IMR-90 (cell line): ENCODE results near the gene AUTS2. TPM values are rescaled to one million over a fixed set of nuclear protein-coding genes. Genes with fewer than 3 reads are reported as not detected.

Source experiments
- ATAC-seq: fragments of 200-7000 bp; cut with Tn5 transposase; 2 replicates; pipeline ENCODE4 v1.9.1; 2020; ENCODE audit warnings: low read depth, mild to moderate bottlenecking, moderate library complexity
- BruUV-seq: library from RNA; stranded (reverse); fragments of 400-500 nt; replicated peaks from 2 replicates; lab custom pipeline; 2021; lab: Mats Ljungman, UMichigan
- CTCF ChIA-PET: fragments of 300-600 bp; formaldehyde crosslinking; extraction: SDS; loops from one replicate; lab custom pipeline; 2021; ENCODE audit warnings: antibody characterized with exemption; lab: Yijun Ruan, JAX
- POLR2A ChIA-PET: fragments of 300-600 bp; sonication (Branson Sonifier 250); formaldehyde crosslinking; loops from one replicate; lab custom pipeline; 2022; ENCODE audit warnings: antibody characterized with exemption; ENCODE audit not compliant: unreplicated experiment; lab: Charles Lee
- DNase-seq: peaks from one replicate; pipeline ENCODE4 v3.0.0; 2013
- H2AFZ ChIP-seq: replicated peaks from 2 replicates; pipeline ENCODE3; 2013; ENCODE audit warnings: low read length, mild to moderate bottlenecking; ENCODE audit not compliant: poor library complexity
- H2AK5ac ChIP-seq: 2 replicates; pipeline ENCODE4 v1.6.1; 2013; ENCODE audit warnings: low read depth, low read length, inconsistent platforms
- H2AK9ac ChIP-seq: replicated peaks from 2 replicates; pipeline ENCODE3; 2013; ENCODE audit warnings: mild to moderate bottlenecking, low read depth, low read length, moderate library complexity; ENCODE audit not compliant: poor library complexity
- H2BK120ac ChIP-seq: 2 replicates; pipeline ENCODE4 v1.6.1; 2013; ENCODE audit warnings: low read depth, low read length, inconsistent platforms
- H2BK15ac ChIP-seq: 3 replicates; pipeline ENCODE4 v1.6.1; 2013; ENCODE audit warnings: low read depth, low read length, inconsistent platforms
- H2BK20ac ChIP-seq: 2 replicates; pipeline ENCODE4 v1.6.1; 2013; ENCODE audit warnings: low read depth, mild to moderate bottlenecking, inconsistent platforms, low read length, moderate library complexity
- H2BK5ac ChIP-seq: 2 replicates; pipeline ENCODE4 v1.6.1; 2013; ENCODE audit warnings: mild to moderate bottlenecking, low read depth, low read length, inconsistent platforms; ENCODE audit not compliant: poor library complexity, severe bottlenecking
- H3K14ac ChIP-seq: replicated peaks from 2 replicates; pipeline ENCODE4 v1.6.1; 2013; ENCODE audit warnings: low read depth, low read length, inconsistent platforms
- H3K18ac ChIP-seq: 2 replicates; pipeline ENCODE4 v1.6.1; 2013; ENCODE audit warnings: low read depth, low read length, control low read depth
- H3K23ac ChIP-seq: 2 replicates; pipeline ENCODE4 v1.6.1; 2013; ENCODE audit warnings: low read depth, low read length, inconsistent platforms
- H3K27ac ChIP-seq: 2 replicates; pipeline ENCODE4 v1.5.1; 2013; ENCODE audit warnings: mild to moderate bottlenecking, control low read depth, low read length; ENCODE audit not compliant: insufficient read depth
- H3K27me3 ChIP-seq: 2 replicates; pipeline ENCODE4 v1.6.1; 2013; ENCODE audit warnings: low read length; ENCODE audit not compliant: control insufficient read depth, insufficient read depth
- H3K36me3 ChIP-seq: 2 replicates; pipeline ENCODE4 v1.6.1; 2013; ENCODE audit warnings: low read length, mixed read lengths; ENCODE audit not compliant: control insufficient read depth, insufficient read depth
- H3K4ac ChIP-seq: 2 replicates; pipeline ENCODE4 v1.6.1; 2013; ENCODE audit warnings: low read depth, low read length, inconsistent platforms
- H3K4me1 ChIP-seq: 2 replicates; pipeline ENCODE4 v1.6.1; 2013; ENCODE audit warnings: low read length, mixed read lengths; ENCODE audit not compliant: control insufficient read depth, insufficient read depth
- H3K4me2 ChIP-seq: 2 replicates; pipeline ENCODE4 v1.6.1; 2013; ENCODE audit warnings: low read depth, mild to moderate bottlenecking, control low read depth, low read length, moderate library complexity
- H3K4me3 ChIP-seq: 2 replicates; pipeline ENCODE4 v1.5.1; 2013; ENCODE audit warnings: low read depth, mild to moderate bottlenecking, control low read depth, low read length, moderate library complexity; ENCODE audit not compliant: insufficient read depth
- H3K56ac ChIP-seq: 2 replicates; pipeline ENCODE4 v1.6.1; 2013; ENCODE audit warnings: low read length, inconsistent platforms; ENCODE audit not compliant: insufficient read depth; ENCODE audit errors: extremely low read depth
- H3K79me1 ChIP-seq, 2 experiments: 2 replicates each; pipeline ENCODE4 v1.6.1; 2013; ENCODE audit warnings: low read length in 2 of 2, inconsistent platforms in 1 of 2, low read depth in 1 of 2
- H3K9ac ChIP-seq: 2 replicates; pipeline ENCODE4 v1.6.1; 2013; ENCODE audit warnings: low read depth, low read length, control low read depth
- H3K9me1 ChIP-seq: 2 replicates; pipeline ENCODE4 v1.6.1; 2013; ENCODE audit warnings: low read length, inconsistent platforms; ENCODE audit not compliant: insufficient read depth
- H3K9me3 ChIP-seq: 2 replicates; pipeline ENCODE4 v1.6.1; 2013; ENCODE audit warnings: low read length; ENCODE audit not compliant: control insufficient read depth, insufficient read depth
- H4K20me1 ChIP-seq: 2 replicates; pipeline ENCODE4 v1.6.1; 2013; ENCODE audit warnings: low read length, inconsistent platforms; ENCODE audit not compliant: insufficient read depth
- H4K5ac ChIP-seq: 2 replicates; pipeline ENCODE4 v1.6.1; 2013; ENCODE audit warnings: mild to moderate bottlenecking, low read depth, low read length, control low read depth
- H4K8ac ChIP-seq, 2 experiments: 2 replicates each; pipeline ENCODE4 v1.6.1; 2013; ENCODE audit warnings: low read depth in 2 of 2, low read length in 2 of 2, control low read depth in 1 of 2, inconsistent platforms in 1 of 2
- H4K91ac ChIP-seq: 2 replicates; pipeline ENCODE4 v1.6.1; 2013; ENCODE audit warnings: low read depth, low read length, inconsistent platforms; ENCODE audit not compliant: insufficient read depth
- CEBPB ChIP-seq: IDR thresholded peaks from 2 replicates; pipeline ENCODE4 v1.6.1; 2012; ENCODE audit warnings: low read depth, low read length, improper control_type of control experiment
- CHD1 ChIP-seq: IDR thresholded peaks from 2 replicates; pipeline ENCODE4 v1.6.1; 2012; ENCODE audit warnings: low read depth, low read length, improper control_type of control experiment
- CTCF ChIP-seq: conservative IDR thresholded peaks from 2 replicates; pipeline ENCODE4 v1.5.1; 2012; ENCODE audit warnings: mild to moderate bottlenecking, low read depth, low read length, improper control_type of control experiment
- ELK1 ChIP-seq: fragments of 150-350 bp; IDR thresholded peaks from 2 replicates; pipeline ENCODE4 v1.6.1; 2016; ENCODE audit warnings: low read depth, mild to moderate bottlenecking, low read length, moderate library complexity, borderline replicate concordance
- FOS ChIP-seq: fragments of 150-350 bp; IDR thresholded peaks from 2 replicates; pipeline ENCODE4 v1.6.1; 2016; ENCODE audit warnings: low read depth, low read length
- MAFK ChIP-seq: IDR thresholded peaks from 2 replicates; pipeline ENCODE4 v1.6.1; 2012; ENCODE audit warnings: low read depth, low read length, improper control_type of control experiment
- MAZ ChIP-seq: IDR thresholded peaks from 2 replicates; pipeline ENCODE4 v1.6.1; 2012; ENCODE audit warnings: low read depth, mild to moderate bottlenecking, low read length, improper control_type of control experiment, moderate library complexity, borderline replicate concordance
- NFE2L2 ChIP-seq: fragments of 150-350 bp; IDR thresholded peaks from 2 replicates; pipeline ENCODE4 v1.6.1; 2016; ENCODE audit warnings: low read depth, mild to moderate bottlenecking, low read length
- RAD21 ChIP-seq: IDR thresholded peaks from 2 replicates; pipeline ENCODE4 v1.6.1; 2012; ENCODE audit warnings: low read length, improper control_type of control experiment
- RCOR1 ChIP-seq: IDR thresholded peaks from 2 replicates; pipeline ENCODE4 v1.6.1; 2012; ENCODE audit warnings: mild to moderate bottlenecking, low read length, improper control_type of control experiment; ENCODE audit not compliant: insufficient replicate concordance
- RFX5 ChIP-seq: IDR thresholded peaks from 2 replicates; pipeline ENCODE4 v1.8.0; 2012; ENCODE audit warnings: low read depth, mild to moderate bottlenecking, low read length, moderate library complexity
- SMC3 ChIP-seq: fragments of 150-350 bp; IDR thresholded peaks from 2 replicates; pipeline ENCODE4 v1.6.1; 2016; ENCODE audit warnings: low read depth, mild to moderate bottlenecking, antibody characterized with exemption, low read length, moderate library complexity
- USF2 ChIP-seq: fragments of 150-350 bp; IDR thresholded peaks from 2 replicates; pipeline ENCODE4 v1.6.1; 2017; ENCODE audit warnings: mild to moderate bottlenecking, antibody characterized with exemption, low read length, low read depth
- WGBS, 2 experiments: methylation state at CpG; one replicate each; pipeline versions ENCODE4 v1.1.5 to v1.1.7; 2013; ENCODE audit warnings: missing lambda C conversion rate in 2 of 2; ENCODE audit not compliant: insufficient read length in 1 of 2; ENCODE audit errors: extremely low coverage in 2 of 2; 5-methylcytosine and 5-hydroxymethylcytosine counted together
- dilution Hi-C: fragments of 300-500 bp; cut with HindIII; formaldehyde crosslinking; loops from one replicate; pipeline ENCODE4 v1.14.3; 2018; ENCODE audit warnings: low sequenced_read_pairs; ENCODE audit not compliant: unreplicated experiment
- in situ Hi-C: fragments of 300-500 bp; cut with MboI; formaldehyde crosslinking; loops from 3 replicates; pipeline ENCODE4 v1.14.3; 2019; ENCODE audit warnings: low sequenced_read_pairs, inconsistent platforms, mixed read lengths
- intact Hi-C: fragments of 100-400 bp; cut with micrococcal nuclease; formaldehyde crosslinking; loops from 2 replicates; pipeline ENCODE4 v1.10.0; 2022
- polyA plus RNA-seq, 3 experiments: library from polyadenylated mRNA; depleted of rRNA; stranded (reverse); fragments of >200 nt; gene quantifications; 2 replicates each; pipeline ENCODE4 v1.2.3, GENCODE V29; 2012; ENCODE audit warnings: low replicate concordance in 1 of 3
- total RNA-seq: library from RNA; depleted of rRNA; stranded (reverse); fragments of >200 nt; gene quantifications from 2 replicates; pipeline ENCODE4 v1.2.3, GENCODE V29; 2012

The AUTS2 gene
- total and polyA plus RNA-seq, 2 of the 4 experiments (the other 2 are of a cell fraction), result 0.90 to 3.0 TPM

GRCh38 chr7:70696201-70696754 lies 1098.0 kb downstream of the AUTS2 start:
- ChIA-PET POLR2A (no interaction called here), CTCF (interaction anchor here (1.5 kb wide), 1 partner anchor 14 kb away, joined by 5 read pairs; no protein-coding TSS in a partner anchor)
- H4K20me1 ChIP-seq, result no peaks in the 10 kb centered on the region
- dilution Hi-C loops, result no loop called here
- H3K4me2 ChIP-seq, result peak overlapping the region; percentile 97
- TF ChIP-seq RAD21, result no peak
- TF ChIP-seq FOS, result no peak
- TF ChIP-seq MAZ, result no peak
- no peak for TF ChIP-seq NFE2L2
- TF ChIP-seq USF2, result no peak
- no peak for TF ChIP-seq CHD1
- no peak for TF ChIP-seq ELK1
- TF ChIP-seq SMC3, result no peak
- no peak for TF ChIP-seq CTCF
- TF ChIP-seq RCOR1, result no peak
- TF ChIP-seq CEBPB, result no peak
- TF ChIP-seq MAFK, result no peak
- no peak for TF ChIP-seq RFX5
- H3K79me1 ChIP-seq, result peaks cover 0 to 6% of the 10 kb centered on the region in 2 experiments; a peak in 1 of 4 replicates
- 0 out of 2 replicates have a peak overlapping the region, but pooled peaks have one; percentile 3 for H3K14ac ChIP-seq
- no peaks in the 10 kb centered on the region for H3K9me3 ChIP-seq
- H2AK5ac ChIP-seq, result no peak overlapping the region
- peaks cover 2% of the 10 kb centered on the region; the same call in 1 of the 2 replicates for H3K9me1 ChIP-seq
- no peak overlapping the region for H2BK5ac ChIP-seq
- DNase-seq, result peak; percentile 52
- H4K5ac ChIP-seq, result no peak overlapping the region
- 0 out of 4 replicates have a peak overlapping the region, but pooled peaks of 1 of the 2 experiments have one; percentile 2 for H4K8ac ChIP-seq
- H3K4ac ChIP-seq, result no peak overlapping the region
- no peak overlapping the region for H3K27ac ChIP-seq
- H2AFZ ChIP-seq, result peak overlapping the region; percentile 52
- no TSS peak for BruUV-seq
- H3K18ac ChIP-seq, result no peak overlapping the region; the same call in 1 of the 2 replicates
- H3K56ac ChIP-seq, result no peak overlapping the region
- no peaks in the 10 kb centered on the region for H3K36me3 ChIP-seq
- H2AK9ac ChIP-seq, result no peak overlapping the region
- H3K23ac ChIP-seq, result peak overlapping the region; percentile 18
- no peak for ATAC-seq
- peak overlapping the region; percentile 8 for H3K9ac ChIP-seq
- 10% methylated on average over 2 of the region's 10 CpGs; no CpG with 5 or more reads in 1 of the 2 experiments for WGBS, 2 experiments
- H2BK120ac ChIP-seq, result no peak overlapping the region
- in situ Hi-C loops, result no loop called here
- H2BK15ac ChIP-seq, result no peak overlapping the region
- no peak overlapping the region for H4K91ac ChIP-seq
- peak overlapping the region; percentile 90 for H3K4me3 ChIP-seq
- H2BK20ac ChIP-seq, result no peak overlapping the region
- intact Hi-C loops, result loop anchor here (5.0 to 10.0 kb wide), 2 partner anchors 764 to 1101 kb away; partner anchors contain the start of gene AUTS2
- no peaks in the 10 kb centered on the region; the same call in 1 of the 2 replicates for H3K27me3 ChIP-seq
- peaks cover 4% of the 10 kb centered on the region for H3K4me1 ChIP-seq
